Measurements from ENCODE around the gene MARCHF3. TPM values are rescaled to one million over a fixed set of nuclear protein-coding genes. Genes with fewer than 3 reads are reported as not detected.

Gene MARCHF3
- total and polyA plus RNA-seq, 10 of the 15 experiments (the other 5 are each of a cell fraction or from before 2014, with no cell fraction given) = 3.6 to 24.1 (median 11.3) TPM

GRCh38 chr5:126954981-126955380 is 75.4 kb downstream of the MARCHF3 start (continued):
- no peak for TF ChIP-seq ZBTB33 (IDR thresholded peaks at IDR 0.05)
- no peak for TF ChIP-seq CUX1 (IDR thresholded peaks at IDR 0.05; ENCODE audit: insufficient replicate concordance, low read depth, low read length)
- TF ChIP-seq, protein P1, sequence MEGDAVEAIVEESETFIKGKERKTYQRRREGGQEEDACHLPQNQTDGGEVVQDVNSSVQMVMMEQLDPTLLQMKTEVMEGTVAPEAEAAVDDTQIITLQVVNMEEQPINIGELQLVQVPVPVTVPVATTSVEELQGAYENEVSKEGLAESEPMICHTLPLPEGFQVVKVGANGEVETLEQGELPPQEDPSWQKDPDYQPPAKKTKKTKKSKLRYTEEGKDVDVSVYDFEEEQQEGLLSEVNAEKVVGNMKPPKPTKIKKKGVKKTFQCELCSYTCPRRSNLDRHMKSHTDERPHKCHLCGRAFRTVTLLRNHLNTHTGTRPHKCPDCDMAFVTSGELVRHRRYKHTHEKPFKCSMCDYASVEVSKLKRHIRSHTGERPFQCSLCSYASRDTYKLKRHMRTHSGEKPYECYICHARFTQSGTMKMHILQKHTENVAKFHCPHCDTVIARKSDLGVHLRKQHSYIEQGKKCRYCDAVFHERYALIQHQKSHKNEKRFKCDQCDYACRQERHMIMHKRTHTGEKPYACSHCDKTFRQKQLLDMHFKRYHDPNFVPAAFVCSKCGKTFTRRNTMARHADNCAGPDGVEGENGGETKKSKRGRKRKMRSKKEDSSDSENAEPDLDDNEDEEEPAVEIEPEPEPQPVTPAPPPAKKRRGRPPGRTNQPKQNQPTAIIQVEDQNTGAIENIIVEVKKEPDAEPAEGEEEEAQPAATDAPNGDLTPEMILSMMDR (IDR thresholded peaks at IDR 0.05 in 2 of 3, conservative IDR thresholded peaks at IDR 0.05 in 1 of 3; ENCODE audit: control insufficient read depth in 2 of 3, extremely low read depth in 1 of 3, insufficient read depth in 1 of 3, low read depth in 3 of 3, low read length in 3 of 3) = no peak
- TF ChIP-seq ZNF207 (IDR thresholded peaks at IDR 0.05; ENCODE audit: borderline replicate concordance) = no peak
- no peak for TF ChIP-seq REST (IDR thresholded peaks at IDR 0.05; ENCODE audit: low read depth, low read length)
- TF ChIP-seq SMARCA5 (IDR thresholded peaks at IDR 0.05) = no peak
- TF ChIP-seq, protein P2, sequence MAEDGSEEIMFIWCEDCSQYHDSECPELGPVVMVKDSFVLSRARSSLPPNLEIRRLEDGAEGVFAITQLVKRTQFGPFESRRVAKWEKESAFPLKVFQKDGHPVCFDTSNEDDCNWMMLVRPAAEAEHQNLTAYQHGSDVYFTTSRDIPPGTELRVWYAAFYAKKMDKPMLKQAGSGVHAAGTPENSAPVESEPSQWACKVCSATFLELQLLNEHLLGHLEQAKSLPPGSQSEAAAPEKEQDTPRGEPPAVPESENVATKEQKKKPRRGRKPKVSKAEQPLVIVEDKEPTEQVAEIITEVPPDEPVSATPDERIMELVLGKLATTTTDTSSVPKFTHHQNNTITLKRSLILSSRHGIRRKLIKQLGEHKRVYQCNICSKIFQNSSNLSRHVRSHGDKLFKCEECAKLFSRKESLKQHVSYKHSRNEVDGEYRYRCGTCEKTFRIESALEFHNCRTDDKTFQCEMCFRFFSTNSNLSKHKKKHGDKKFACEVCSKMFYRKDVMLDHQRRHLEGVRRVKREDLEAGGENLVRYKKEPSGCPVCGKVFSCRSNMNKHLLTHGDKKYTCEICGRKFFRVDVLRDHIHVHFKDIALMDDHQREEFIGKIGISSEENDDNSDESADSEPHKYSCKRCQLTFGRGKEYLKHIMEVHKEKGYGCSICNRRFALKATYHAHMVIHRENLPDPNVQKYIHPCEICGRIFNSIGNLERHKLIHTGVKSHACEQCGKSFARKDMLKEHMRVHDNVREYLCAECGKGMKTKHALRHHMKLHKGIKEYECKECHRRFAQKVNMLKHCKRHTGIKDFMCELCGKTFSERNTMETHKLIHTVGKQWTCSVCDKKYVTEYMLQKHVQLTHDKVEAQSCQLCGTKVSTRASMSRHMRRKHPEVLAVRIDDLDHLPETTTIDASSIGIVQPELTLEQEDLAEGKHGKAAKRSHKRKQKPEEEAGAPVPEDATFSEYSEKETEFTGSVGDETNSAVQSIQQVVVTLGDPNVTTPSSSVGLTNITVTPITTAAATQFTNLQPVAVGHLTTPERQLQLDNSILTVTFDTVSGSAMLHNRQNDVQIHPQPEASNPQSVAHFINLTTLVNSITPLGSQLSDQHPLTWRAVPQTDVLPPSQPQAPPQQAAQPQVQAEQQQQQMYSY (CRISPR knock-in tag; IDR thresholded peaks at IDR 0.05) = no peak
- TF ChIP-seq, protein P3, sequence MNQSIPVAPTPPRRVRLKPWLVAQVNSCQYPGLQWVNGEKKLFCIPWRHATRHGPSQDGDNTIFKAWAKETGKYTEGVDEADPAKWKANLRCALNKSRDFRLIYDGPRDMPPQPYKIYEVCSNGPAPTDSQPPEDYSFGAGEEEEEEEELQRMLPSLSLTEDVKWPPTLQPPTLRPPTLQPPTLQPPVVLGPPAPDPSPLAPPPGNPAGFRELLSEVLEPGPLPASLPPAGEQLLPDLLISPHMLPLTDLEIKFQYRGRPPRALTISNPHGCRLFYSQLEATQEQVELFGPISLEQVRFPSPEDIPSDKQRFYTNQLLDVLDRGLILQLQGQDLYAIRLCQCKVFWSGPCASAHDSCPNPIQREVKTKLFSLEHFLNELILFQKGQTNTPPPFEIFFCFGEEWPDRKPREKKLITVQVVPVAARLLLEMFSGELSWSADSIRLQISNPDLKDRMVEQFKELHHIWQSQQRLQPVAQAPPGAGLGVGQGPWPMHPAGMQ (IDR thresholded peaks at IDR 0.05; ENCODE audit: borderline replicate concordance) = no peak

Data from GM12878 (cell line).